ENCODE data around the gene BCAN.

DNA sequence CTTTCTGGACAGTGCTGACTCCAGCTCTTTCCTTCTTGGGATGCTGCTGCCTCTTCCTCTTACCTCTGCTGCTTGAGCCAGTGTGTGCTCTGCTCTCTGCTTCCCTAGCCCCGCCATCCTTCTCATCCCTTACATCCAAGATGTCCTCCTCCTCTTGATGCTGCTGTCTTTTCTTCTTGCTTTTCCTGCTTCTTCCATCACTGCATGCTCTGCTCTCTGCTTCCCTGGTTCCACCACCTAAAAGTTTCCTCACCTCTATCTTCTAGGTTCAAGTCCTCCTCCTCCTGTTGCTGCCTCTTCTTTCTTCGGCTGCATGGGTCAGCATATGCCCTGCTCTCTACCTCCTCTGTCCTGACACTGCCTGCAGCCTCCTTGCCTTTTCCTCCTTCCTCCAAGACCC is 46.9 kb upstream of the BCAN start:
- TF ChIP-seq, protein P1, sequence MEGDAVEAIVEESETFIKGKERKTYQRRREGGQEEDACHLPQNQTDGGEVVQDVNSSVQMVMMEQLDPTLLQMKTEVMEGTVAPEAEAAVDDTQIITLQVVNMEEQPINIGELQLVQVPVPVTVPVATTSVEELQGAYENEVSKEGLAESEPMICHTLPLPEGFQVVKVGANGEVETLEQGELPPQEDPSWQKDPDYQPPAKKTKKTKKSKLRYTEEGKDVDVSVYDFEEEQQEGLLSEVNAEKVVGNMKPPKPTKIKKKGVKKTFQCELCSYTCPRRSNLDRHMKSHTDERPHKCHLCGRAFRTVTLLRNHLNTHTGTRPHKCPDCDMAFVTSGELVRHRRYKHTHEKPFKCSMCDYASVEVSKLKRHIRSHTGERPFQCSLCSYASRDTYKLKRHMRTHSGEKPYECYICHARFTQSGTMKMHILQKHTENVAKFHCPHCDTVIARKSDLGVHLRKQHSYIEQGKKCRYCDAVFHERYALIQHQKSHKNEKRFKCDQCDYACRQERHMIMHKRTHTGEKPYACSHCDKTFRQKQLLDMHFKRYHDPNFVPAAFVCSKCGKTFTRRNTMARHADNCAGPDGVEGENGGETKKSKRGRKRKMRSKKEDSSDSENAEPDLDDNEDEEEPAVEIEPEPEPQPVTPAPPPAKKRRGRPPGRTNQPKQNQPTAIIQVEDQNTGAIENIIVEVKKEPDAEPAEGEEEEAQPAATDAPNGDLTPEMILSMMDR (IDR thresholded peaks at IDR 0.05): no peak
- TF ChIP-seq POLR2A (IDR thresholded peaks at IDR 0.05): no peak
